WERI-Rb-1 (cell line): ENCODE results near the gene SLC7A1.

Source experiments
- DNase-seq: peaks from one replicate; pipeline ENCODE4 v3.0.0-alpha.2; 2020
- H3K27ac ChIP-seq: fragments of 250-450 bp; sonication (Bioruptor Pico); 2 replicates; pipeline ENCODE4 v1.5.1; 2020; ENCODE audit warnings: mild to moderate bottlenecking, moderate library complexity
- H3K27me3 ChIP-seq: fragments of 250-450 bp; sonication (Bioruptor Pico); 2 replicates; pipeline ENCODE4 v1.5.1; 2021; ENCODE audit warnings: mild to moderate bottlenecking, low read depth, moderate library complexity; ENCODE audit not compliant: insufficient read depth, severe bottlenecking
- H3K36me3 ChIP-seq: fragments of 250-450 bp; sonication (Bioruptor Pico); 2 replicates; pipeline ENCODE4 v1.5.1; 2020; ENCODE audit warnings: mild to moderate bottlenecking, moderate library complexity
- H3K4me3 ChIP-seq: 2 replicates; pipeline ENCODE4 v1.5.1; 2011; ENCODE audit warnings: low read depth, mild to moderate bottlenecking, control low read depth, low read length
- H3K9me3 ChIP-seq: fragments of 250-450 bp; sonication (Bioruptor Pico); 2 replicates; pipeline ENCODE4 v1.5.1; 2021; ENCODE audit warnings: mild to moderate bottlenecking, moderate library complexity; ENCODE audit not compliant: severe bottlenecking
- TF ChIP-seq, protein P1 (sequence below): IDR thresholded peaks from 2 replicates; pipeline ENCODE4 v1.5.1; 2011; ENCODE audit warnings: low read depth, mild to moderate bottlenecking, control low read depth, inconsistent platforms, low read length

Gene SLC7A1

DNA sequence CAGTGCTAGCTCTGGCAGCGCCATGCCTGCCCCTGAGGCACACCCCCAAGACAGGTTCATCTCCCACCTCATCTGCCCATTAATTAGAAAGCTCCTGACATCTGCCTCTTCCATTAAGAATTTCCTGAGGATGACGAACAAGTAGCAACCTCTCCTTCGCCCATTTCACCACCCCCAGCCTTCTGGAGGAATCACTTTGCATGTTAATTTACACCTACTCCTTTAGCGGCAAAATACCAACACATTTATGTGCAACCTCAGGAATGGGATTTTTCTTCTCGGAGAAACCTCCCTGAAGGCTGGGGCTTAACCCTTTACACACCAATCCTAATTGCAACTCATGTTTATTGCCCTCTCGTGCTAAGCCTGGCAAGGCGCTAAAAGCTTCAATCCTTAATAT, 13.8 kb downstream of the SLC7A1 start:
- Histone ChIP-seq H3K9me3 (no peaks in the 10 kb centered on the region), H3K4me3 (no peak overlapping the region), H3K36me3 (no peaks in the 10 kb centered on the region), H3K27me3 (no peaks in the 10 kb centered on the region), H3K27ac (no peak overlapping the region)
- DNase-seq = no peak
- TF ChIP-seq, protein P1, sequence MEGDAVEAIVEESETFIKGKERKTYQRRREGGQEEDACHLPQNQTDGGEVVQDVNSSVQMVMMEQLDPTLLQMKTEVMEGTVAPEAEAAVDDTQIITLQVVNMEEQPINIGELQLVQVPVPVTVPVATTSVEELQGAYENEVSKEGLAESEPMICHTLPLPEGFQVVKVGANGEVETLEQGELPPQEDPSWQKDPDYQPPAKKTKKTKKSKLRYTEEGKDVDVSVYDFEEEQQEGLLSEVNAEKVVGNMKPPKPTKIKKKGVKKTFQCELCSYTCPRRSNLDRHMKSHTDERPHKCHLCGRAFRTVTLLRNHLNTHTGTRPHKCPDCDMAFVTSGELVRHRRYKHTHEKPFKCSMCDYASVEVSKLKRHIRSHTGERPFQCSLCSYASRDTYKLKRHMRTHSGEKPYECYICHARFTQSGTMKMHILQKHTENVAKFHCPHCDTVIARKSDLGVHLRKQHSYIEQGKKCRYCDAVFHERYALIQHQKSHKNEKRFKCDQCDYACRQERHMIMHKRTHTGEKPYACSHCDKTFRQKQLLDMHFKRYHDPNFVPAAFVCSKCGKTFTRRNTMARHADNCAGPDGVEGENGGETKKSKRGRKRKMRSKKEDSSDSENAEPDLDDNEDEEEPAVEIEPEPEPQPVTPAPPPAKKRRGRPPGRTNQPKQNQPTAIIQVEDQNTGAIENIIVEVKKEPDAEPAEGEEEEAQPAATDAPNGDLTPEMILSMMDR = no peak

DNA sequence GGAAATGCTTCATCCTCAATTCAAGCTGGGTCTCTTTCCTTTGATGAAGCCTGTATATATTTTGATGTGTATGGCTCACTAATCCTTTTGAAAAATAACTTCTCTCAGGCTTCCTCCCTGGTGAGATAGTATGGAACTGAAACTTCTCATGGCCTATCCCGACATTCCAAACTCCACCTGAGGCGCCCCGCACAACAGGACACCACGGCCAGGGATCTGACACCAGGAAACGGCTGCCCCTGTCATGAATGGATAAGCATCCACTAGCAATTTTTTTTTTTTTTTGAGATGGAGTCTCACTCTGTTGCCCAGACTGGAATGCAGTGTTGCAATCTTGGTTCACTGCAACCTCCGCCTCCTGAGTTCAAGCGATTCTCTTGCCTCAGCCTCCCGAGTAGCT, 16.4 kb downstream of the SLC7A1 start:
- TF ChIP-seq, protein P1 = no peak
- Histone ChIP-seq H3K27me3 (no peaks in the 10 kb centered on the region), H3K27ac (no peak overlapping the region), H3K4me3 (no peak overlapping the region), H3K9me3 (no peaks in the 10 kb centered on the region), H3K36me3 (no peaks in the 10 kb centered on the region)
- DNase-seq = no peak

DNA sequence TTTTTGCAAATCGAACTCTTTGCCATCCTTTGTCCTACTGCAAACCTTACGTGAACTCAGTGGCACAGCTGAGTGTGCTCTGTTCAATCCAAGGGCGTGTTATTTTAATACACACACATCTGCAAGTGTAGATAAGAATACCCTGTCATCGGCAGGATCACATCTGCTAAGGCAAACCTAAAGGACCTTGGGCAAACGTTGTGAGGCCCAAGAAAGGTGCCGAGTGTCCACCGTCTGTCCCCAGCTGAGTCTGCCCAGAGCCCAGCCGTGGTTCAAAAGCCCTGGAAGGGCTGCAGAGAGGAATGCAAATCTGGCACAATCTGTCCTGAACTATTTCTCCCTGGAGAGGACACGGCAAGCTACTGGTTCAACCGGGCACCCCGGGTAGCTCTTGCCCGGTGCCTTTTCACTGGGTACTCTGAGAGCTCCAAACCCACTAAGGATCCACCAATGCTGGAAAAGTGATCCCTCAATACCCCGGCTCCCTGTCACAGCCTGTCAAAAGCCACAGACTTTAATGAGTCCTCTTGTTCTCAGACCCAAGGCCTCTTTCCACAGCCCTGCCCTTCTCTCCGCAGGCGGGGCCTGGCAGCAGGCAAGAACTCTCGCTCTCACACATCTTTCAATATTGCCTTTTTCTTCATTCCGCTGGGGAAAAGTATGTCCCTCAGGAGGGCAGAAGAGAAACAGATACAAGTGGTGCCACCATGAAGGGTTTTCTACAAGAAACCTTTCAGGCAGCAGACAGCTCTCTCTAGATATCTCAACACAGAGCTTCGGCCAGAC, 17.0 kb downstream of the SLC7A1 start:
- DNase-seq = no peak
- no peak overlapping the region for H3K4me3 ChIP-seq
- no peaks in the 10 kb centered on the region for H3K27me3 ChIP-seq
- H3K27ac ChIP-seq = no peak overlapping the region
- no peaks in the 10 kb centered on the region for H3K9me3 ChIP-seq
- TF ChIP-seq, protein P1 = no peak
- no peaks in the 10 kb centered on the region for H3K36me3 ChIP-seq

DNA sequence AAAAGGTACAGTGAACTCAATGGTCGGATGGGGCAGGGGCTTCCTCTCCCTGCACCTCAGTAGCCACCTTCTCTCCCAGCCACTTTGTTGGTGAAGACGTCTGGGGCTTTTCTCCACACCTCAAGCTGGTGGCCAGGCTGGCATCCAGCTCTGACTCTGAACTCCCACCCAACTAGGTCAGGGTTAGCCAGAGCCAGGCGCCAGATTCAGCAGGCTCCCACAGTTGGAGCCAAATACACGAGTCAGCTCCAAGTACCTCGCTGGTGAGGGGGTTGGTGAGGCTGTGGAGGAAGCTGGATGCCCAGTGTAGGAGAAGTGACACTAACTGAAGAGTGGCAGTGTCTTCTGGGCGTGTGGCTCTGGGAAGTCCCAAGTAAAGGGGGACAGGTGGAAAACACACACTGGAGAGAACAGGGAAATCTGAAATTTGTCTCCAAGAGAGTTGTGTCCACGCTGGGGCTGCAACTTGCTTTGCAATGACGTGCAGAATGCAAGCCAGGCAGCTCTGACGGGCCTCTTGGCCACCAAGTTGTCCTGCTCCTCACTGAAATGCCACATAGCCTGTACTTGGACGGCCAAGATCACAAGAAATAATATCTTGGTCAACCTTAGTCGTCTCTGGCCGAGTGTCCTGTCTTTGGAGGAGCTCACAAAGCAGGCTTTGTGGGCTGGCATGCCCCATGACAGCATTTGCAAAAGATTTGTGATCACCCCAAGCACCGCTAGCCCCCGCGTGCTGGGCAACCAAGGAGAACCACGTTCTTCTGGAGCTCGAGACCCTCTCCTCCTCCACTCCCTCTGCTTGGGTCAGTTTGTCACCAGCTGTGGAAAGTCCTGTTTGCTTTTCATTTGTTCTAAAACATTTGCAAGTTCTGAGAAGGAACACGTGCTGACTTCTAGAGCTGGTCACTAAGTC, 18.1 kb downstream of the SLC7A1 start:
- TF ChIP-seq, protein P1 = no peak
- no peak for DNase-seq
- H3K27me3 ChIP-seq = no peaks in the 10 kb centered on the region
- no peak overlapping the region for H3K4me3 ChIP-seq
- H3K27ac ChIP-seq = no peak overlapping the region
- H3K9me3 ChIP-seq = no peaks in the 10 kb centered on the region
- no peaks in the 10 kb centered on the region for H3K36me3 ChIP-seq

DNA sequence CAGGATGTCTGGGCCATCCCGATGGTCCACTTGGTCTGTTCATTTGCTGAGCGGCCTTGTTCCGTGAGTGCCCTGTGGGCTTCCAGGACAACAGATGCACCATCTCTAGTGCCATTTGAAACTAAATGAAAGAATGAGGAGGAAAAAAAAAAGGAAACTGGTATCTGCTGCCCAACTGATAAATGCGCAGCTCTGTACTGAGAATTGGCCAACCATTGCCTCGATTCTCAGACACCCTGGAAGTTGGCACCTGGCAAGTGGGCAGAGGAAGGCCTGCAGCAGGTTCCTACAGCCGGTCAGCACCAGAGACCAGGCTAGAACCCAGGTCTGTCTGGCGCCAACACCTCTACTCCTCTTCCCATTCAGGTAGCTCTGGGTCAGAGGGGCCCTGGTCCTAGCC, 18.9 kb downstream of the SLC7A1 start:
- DNase-seq = no peak
- H3K9me3 ChIP-seq = no peaks in the 10 kb centered on the region
- TF ChIP-seq, protein P1 = no peak
- no peaks in the 10 kb centered on the region for H3K27me3 ChIP-seq
- H3K4me3 ChIP-seq = no peak overlapping the region
- H3K36me3 ChIP-seq = no peaks in the 10 kb centered on the region
- no peak overlapping the region for H3K27ac ChIP-seq
